Cerebellar cortex (tissue), 1 donor: ENCODE data around the gene LAMA3.

Source experiments
- DNase-seq: peaks from one replicate; pipeline ENCODE4 v3.0.0-alpha.2; 2015; ENCODE audit warnings: low spot score

Gene LAMA3

GRCh38 chr18:24000613-24001490, 311.6 kb downstream of the LAMA3 start:
- DNase-seq = no peak

- no peak for DNase-seq
Measured at GRCh38 chr18:24002479-24002878, 313.2 kb downstream of the LAMA3 start.

- no peak for DNase-seq
Measured at GRCh38 chr18:24003288-24003687, 314.0 kb downstream of the LAMA3 start.

- DNase-seq = no peak
Measured at GRCh38 chr18:24003903-24004640, 314.8 kb downstream of the LAMA3 start.
